DMS 273 treated with DMSO at 0.1 percent for 48 hours (cell line): ENCODE results near the gene KLK15.
"Not testable (repeated sequence)": the region's sequence is repeated elsewhere in the genome, so short reads cannot be mapped to it uniquely, and the experiment has no call there.

Source experiments
- DNase-seq: peaks from one replicate; lab custom pipeline; 2025; lab: John Stamatoyannopoulos, UW

KLK15 gene

DNA sequence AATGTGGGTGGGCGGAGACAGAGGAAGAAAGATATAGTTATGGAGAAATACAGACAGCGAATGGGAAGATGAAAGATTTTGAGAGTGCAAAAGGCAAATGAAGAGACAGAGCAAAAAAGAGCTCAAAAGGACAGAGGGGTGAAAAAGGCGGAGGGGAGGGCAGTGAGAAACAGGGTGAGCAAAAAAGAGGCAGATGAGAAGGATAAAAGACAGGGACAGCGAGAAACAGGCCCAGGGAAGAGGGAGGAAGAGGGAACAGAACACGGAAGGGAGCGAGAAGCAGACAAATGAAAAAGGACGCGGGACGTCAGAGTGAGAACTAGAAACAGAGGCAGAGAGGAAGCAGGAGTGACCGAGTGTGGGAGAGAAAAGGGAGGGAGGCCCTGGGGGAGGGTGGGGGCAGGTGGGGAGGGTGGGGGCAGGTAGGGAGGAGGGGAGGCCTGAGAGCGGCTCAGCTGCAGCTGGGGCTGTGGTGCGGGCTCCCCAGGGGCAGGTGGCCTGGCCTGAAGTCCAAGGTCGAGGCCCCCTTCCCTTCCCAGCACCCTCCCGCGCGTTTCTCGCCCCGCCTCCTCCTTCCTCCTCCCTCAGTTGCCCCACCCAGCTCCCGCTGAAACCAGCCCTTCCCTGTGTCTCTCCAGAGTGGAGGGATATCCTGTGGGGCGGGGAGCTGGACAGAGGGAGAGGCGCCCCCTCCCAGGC is 12.7 kb downstream of the KLK15 start:
- no peak for DNase-seq

DNA sequence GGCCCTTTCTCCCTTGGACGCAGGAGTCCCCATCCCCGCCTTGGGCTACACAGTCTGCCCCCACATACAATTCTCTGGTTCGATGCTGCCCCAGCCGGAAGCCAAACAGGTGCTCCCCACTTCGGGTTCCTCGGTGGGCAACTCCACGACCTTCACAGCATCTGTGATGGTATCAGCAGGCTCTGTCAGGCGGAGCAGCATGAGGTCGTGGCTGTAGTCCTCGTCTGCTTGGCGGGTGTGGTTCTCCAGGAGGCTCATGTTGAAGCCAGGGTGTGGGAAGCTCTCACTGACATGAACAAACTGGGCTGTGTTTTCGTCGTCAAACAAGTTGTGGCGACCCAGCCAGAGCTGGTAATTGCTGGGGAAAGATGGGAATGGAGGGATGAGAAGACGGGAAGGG is 13.3 kb downstream of the KLK15 start:
- no peak for DNase-seq

DNA sequence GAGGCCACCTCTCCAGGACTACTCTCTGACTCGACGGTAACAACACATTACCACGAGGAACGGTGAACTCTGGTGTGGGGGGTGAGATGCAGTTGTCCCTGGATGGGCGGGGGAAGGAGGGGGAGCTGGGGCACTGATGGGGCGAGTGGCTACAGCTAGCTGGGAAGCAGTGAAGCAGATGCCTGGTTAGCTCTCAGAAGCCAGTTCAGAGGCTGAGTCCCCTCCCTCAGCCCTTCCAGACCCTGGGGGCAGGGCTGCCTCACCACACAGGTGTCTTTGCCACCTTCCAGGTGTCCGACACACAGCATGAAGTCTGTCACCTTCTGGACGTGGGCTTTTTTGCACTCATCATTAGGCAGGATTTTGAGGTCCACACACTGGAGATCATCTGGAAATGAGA is 13.7 kb downstream of the KLK15 start:
- no peak for DNase-seq

DNA sequence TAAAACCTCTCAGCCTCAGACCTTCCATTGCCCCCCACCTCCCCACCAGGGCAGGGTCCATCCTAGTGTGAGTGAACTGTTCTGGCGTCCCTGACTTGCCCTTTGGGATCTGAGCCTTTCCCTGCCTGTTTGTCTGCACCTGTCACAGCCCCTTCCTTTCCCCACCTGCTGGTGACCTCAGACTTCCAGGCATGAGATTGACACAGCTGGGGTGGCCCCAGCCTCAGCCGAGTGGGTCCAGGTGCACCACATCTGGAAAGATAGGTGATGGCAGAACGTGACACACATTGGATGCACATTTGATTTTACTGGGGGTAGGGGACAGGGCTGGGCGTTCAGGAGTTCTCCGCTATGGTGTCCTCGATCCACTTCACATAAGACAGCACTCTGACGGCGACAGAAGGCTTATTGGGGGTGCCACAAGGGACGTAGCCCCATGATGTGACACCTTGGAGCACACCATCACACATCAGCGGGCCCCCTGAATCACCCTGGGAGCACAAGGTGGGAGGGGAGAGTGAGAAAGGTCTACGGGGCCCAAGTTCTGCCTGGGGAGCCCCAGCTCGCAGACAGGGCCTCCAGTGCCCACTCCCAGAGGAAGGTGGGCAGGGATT is 14.4 kb downstream of the KLK15 start:
- no peak for DNase-seq

DNA sequence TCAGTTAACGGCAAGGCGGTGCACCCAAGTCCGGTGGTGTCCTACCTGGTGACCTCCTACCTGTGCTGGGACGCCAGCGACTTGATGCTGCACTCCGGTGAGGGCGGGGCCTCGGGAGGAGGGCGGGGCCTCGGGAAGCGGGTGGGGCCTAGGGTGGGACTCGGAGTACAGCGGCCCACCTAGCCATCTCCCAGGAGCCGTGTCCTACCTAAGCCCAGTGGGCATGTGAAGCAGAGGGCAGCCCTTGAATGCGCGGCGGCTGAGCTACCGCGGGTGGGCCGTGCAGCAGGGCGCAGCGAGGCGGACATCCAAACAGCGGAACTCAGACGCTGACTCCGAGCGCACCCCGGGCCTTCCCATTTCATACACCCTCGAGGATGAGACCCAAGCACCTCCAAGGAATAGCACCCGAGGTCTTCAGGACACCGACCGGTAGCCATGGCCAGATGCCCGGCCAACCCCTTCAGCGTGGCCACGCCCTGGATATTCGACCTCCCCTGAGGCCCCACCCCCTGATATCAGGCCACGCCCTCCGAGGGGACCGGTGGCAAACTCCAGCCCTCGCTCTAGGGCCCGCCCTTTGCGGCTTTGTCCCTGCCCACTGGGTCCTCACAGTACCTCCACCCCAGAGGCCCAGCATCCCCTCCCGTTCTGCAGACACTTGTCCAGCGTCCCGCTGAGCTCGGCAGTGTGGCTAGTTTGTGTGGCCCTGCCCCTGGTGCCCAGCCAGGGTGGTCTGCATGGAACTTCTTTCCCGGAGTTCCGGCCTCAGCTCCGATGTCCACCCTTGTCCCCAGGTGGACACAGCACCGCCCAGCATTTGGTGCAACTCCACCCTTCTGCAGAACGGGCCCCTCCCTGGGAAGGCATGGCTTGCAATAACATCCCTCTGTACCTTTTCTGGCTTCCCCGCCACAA is 15.2 kb downstream of the KLK15 start:
- no peak for DNase-seq

DNA sequence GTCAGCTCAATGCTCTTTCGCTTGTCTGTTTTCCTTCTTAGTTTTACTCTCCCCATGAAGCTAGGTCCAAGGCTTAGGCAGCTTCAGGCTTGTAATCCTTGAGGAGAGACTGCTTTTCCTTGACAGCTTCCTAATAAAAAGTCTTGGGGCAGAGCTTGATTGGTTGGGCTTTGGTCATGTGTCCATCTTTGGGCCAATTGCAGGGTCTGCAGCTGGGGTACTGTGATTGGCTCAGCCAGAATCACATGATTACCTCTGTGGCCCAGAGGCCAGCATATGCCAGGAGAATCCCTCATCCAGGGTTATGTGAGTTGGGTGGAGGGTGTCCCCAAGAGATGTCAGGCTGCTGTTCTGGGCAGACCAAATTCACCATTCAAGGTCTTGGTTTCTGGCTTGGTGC is 17.9 kb downstream of the KLK15 start:
- DNase-seq = no peak

DNA sequence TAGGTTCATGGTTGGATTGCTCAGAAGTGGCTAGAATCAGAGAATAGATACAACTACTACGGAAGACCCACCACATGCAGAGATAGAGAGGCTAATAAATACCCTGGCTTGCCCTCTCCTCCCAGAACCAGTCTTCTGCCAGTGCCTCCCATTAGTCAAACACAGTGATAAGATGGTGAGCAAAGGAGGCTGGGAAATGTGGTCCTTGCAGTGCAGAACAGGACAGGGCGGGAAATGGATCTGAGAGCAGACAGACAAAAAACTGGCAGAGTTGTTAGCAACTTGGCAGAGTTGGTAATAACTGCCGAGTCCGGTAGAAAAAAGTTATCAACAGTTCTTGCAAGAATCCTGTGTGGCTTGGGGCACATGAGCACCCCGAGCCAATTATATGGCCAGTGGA is 18.5 kb downstream of the KLK15 start:
- no peak for DNase-seq

DNA sequence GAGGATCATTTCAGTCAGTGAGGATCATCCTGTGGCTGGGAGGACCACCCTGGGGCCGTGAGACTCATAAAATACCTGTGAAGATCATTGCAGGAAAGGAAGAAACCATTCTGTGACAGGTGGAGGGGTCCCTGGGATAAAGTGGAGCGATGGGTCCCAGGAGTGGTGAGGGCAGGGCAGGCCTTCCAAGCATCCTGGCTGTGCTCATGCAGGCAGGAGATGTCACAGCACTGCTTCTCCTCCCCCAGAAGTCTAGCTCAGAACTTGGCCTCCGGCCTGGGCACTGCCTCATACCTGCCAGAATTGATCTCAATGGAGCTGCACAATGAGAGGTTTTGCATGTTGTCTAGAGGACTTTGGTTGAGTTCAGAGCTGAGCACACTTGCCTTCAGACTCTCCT is 20.9 kb downstream of the KLK15 start:
- DNase-seq = no peak

DNA sequence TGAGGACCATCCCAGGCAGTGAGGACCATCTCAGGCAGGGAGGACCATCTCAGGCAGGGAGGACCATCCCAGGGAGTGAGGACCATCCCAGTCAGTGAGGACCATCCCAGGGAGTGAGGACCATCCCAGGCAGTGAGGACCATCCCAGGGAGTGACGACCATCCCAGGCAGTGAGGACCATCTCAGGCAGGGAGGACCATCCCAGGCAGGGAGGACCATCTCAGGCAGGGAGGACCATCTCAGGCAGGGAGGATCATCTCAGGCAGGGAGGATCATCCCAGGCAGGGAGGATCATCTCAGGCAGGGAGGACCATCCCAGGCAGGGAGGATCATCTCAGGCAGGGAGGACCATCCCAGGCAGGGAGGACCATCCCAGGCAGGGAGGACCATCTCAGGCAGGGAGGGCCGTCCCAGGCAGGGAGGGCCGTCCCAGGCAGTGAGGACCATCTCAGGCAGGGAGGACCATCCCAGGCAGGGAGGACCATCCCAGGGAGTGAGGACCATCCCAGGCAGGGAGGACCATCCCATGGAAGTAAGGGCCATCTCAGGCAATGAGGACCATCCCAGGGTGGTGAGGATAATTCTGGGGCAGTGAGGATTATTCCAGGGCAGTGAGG is 21.6 kb downstream of the KLK15 start:
- DNase-seq = not testable (repeated sequence)

DNA sequence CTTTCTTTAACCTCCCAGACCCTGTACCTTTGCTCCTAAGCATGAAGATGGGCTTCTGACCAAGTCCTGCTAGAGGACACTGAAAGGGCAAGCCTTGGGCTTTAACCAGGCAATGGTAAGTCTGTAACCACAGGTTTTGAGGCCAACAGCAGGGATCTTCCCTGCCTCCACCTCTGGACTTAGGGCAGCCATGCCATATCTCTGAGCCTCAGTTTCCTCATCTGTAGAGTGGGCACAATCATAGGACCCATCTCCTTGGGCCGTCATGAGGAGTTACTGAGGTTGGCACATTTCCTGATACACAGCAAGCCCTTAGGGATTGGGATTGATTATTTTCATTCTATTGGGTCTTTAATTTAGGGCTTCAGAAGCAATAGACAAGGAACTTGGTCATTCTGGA is 24.5 kb downstream of the KLK15 start:
- DNase-seq = no peak

DNA sequence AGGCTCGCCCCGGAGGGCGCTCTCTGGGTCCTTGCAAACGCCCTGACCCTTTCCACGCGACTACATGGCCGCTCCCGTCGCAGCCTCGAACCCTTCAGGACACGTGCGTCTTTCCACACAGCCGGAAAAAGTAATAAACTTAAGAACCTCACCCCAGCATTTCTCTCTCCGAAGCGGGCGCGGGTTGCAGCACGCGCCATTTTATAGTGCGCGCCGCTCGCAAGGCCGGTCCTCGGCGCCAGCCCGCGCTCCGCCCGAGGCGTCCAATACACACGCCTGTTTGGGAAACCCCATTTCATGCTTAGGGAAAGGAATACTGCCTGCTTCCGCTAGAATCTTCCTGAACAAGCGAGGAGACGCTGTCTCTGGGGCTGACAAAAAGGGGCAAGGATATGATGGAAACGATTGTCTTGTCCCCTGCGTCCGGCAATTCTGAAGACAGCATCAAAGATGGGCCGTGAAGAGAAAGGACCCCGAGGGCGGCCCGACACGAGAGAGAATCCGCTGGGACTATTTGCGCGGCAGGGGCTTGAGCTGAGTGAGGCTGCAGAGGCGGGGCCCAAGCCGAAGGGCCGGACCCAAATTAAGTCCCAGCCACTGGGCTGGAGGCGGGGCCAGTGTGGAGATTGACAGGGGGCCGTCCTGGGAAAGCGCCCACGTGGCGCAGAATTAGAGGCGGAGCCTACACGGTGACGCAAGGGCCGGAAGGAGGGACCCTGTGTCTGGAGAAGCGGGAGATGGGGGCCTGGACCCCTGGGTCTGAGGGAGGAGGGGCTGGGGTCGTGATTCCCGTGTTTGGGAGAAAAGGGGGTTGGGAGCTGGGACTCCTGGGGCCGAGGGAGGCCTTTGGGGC is 28.7 kb downstream of the KLK15 start:
- peak; percentile 96 for DNase-seq

DNA sequence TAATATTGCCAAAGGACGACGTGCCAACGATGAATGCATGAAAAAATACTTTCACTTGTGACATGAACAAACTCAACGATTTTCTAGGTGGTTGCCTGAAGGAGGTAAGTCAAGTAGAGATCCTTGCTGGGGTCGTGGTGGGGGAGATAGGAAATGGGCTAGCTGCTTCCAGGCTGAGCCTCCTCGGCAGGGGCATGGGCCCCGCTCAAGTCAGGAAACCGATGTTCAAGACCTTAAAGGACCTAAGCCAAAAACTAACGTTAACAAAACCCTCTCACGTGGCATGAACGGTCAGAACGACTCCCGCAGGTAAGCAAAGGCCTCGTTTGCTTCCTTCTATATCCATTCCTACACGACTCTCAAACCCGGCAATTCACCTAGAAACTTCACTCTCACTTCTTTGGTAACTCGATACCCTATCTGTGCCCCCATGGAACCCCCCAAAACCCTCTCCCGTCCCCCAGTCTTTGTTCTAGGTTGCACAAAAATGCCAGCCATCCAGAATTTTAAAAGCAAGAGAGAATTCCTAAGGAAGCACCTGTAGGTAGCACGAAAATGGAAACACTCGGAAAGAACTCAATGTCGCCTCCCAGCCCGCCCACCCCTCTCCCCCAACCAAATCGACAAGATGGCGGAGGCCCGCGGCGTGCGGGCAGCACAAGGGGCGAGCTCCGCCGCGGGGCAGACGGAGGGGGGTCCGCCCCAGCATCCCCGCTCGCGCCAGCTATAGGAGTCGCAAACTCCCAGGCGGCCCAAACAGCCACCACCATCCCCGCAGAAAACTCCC is 29.5 kb downstream of the KLK15 start:
- no peak for DNase-seq

DNA sequence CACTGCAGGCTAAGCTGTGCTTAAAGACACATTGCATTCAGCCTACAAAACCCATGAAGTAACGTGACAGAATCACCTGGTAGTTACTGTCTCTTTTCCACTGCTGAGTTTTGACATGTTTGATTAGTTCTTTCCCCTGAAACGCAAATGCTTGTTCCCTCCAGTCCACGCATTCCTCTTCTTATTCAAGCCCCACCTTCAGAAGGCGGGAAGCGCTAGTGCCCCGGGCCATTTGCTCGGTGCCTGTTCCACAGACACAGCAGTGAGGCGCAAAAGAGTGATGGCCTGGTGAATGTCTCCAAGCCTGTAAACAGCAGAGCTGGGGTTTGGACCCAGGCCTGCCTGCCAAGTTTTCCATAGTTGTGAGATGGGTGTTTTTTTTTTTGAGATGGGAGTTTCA is 32.3 kb downstream of the KLK15 start:
- DNase-seq = no peak

DNA sequence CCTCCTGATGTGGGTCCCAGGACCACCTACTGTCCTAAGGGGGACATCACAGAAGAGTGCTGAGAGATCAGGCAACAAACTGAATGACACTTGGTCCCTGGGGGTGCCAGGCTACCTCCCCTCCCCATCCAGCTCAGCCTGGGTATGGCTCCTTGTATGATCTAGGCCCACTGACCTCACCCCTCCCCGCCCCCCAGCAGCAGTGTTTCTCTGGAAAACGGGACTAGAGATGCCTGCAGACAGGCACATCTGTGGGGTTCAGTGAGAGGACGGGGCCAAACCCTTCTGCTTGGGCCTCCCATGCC is 33.9 kb downstream of the KLK15 start:
- no peak for DNase-seq

DNA sequence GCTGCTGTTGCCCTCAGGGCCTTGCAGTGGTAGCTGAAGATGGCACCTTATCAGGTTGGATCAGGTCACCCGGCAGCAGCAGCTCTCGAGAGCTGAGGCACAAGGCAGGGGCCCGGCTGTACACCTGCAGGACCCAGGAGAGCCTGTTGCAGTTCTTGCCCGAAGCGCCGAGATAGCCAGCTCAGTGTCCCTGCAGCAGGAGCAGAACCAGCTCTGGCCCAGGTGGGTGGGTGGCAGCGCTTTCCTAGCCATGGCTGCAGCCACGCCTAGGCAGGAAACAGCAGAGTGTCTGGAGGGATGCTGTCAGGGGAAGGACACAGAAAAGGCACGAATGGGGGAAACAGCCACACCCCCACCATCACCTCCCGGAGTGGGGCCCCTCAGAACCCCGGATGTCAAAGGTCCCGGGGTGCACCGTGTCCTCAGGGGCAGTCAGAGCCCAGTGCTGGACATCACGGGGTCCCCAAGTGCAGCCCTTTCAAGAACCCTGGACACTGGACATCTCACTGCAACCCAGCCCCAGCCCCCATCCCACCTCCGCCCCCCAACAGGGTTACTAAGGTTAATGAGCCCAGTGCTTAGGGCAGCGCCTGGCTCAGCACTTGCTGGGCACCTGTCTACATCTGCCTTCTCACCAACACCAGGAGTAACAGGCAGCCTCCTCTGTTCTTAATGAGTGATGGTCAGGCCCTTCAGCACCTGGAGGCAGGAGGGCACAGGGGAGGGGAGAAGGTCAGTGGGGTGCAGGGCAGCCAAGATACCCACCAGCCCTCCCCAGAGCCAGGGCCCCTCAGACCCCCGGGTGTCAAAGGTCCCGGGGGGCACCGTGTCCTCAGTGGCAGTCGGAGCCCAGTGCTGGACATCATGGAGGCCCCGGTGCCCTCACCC is 34.5 kb downstream of the KLK15 start:
- no peak for DNase-seq

DNA sequence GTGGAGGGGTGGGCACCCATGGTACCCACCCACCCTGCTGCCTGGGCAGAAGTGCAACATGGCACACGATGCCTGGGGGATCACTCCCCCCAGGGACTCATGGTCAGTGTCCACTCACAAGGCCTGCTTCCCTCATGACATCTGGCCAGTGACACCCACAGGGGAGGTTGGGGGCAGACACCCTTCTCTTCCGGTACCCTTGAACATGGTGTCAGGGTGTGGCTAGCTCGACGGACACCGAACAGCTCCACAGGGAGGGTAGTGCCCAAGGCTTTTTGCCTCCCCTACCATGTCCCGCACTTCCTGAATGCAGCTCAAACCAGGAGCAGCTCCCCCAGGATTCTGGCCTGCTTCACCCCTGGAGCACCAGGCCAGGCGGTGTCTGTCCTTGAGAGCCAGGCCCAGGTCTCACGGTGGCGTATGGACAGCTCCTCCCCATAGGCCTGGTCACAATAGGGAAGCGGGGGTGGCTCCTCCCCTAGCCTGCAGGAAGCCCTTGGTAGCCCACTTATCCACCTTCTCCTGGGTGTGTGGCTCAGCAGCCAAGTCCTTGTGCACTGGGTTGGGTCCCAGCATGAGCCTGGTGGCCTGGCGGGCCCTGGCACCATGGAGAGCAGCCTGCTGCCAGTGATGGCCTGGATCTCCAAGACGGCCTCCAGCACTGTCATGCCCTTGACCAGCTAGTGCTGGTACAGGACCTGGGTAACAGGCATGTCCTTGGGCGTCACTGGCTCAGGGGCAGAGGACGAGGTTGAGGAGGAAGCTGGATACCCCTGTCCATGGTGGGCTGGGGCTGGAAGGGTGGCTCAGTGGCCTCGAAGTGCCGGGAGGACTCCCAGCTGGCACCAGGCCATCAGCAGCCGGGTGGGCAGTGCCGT is 35.4 kb downstream of the KLK15 start:
- DNase-seq = no peak

DNA sequence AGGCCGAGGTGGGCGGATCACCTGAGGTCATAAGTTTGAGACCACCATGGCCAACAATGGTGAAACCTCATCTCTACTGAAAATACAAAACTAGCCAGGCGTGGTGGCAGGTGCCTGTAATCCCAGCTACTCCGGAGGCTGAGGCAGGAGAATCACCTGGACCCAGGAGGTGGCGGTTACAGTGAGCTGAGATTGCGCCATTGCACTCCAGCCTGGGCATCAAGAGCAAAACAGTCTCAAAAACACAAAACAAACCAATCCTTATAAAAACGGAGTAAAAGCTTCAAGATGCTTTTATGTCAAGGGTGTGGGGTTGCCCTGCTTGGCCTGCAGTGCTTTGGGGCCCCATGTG is 36.0 kb downstream of the KLK15 start:
- no peak for DNase-seq

DNA sequence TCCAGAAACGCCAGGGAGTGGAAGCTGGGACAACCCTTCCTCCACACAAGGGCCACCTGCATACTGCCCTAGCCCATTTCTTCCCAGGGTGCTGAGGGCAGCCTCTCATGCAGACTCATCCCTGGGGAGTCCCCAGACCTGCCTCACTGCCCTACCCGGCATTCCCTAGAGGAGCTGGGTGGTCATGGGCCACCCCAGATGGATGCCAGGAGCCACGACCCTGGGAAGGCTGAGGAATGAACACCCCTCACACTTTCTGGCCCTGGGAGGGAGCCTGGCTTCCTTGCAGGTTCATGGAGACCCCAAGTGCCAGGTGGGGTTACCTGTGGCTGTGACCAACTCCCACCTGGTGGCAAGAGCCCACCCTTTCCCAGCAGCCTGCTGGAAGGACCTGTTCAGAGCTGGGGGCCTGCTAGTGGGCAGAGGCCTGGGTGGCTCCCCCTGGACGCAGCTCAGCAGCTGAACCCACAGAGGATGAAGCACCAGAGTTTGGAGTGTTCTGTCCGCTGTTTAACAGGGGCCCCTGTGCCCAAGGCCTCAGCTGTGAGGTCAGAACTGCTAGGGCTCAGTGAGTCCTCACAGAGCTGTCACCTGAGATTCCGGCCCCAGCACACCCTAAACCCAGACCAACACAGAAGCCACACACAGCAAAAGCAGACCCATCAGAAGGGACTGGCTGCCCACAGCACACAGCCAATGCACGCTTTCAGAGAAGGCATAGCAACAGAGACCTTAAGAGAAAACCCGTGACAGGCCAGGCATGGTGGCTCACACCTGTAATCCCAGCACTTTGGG is 36.5 kb downstream of the KLK15 start:
- DNase-seq = no peak
